HEK293 (cell line): ENCODE measurements around the gene VGLL4.

Experiments used
- CTCF ChIP-seq: fragments of 450-650 bp; formaldehyde crosslinking; IDR thresholded peaks from 2 replicates; pipeline ENCODE4 v1.5.1; 2016; ENCODE audit warnings: missing biosample characterization, missing genetic modification characterization
- MYNN ChIP-seq: fragments of 450-650 bp; formaldehyde crosslinking; IDR thresholded peaks from 2 replicates; pipeline ENCODE4 v1.5.1; 2016; ENCODE audit warnings: missing biosample characterization, missing genetic modification characterization, borderline replicate concordance
- SETDB1 ChIP-seq: IDR thresholded peaks from one replicate; pipeline ENCODE4 v1.6.1; 2017; ENCODE audit warnings: mild to moderate bottlenecking, low read length, moderate library complexity, mixed read lengths; ENCODE audit not compliant: insufficient read length
- ZBTB10 ChIP-seq: fragments of 450-650 bp; formaldehyde crosslinking; IDR thresholded peaks from 2 replicates; pipeline ENCODE4 v1.5.1; 2016; ENCODE audit warnings: missing biosample characterization, missing genetic modification characterization
- ZBTB11 ChIP-seq: fragments of 450-650 bp; formaldehyde crosslinking; conservative IDR thresholded peaks from 2 replicates; pipeline ENCODE4 v1.5.1; 2016; ENCODE audit warnings: low read depth, missing biosample characterization, missing genetic modification characterization
- ZNF239 ChIP-seq: fragments of 450-650 bp; formaldehyde crosslinking; IDR thresholded peaks from 2 replicates; pipeline ENCODE4 v1.5.1; 2016; ENCODE audit warnings: missing biosample characterization, missing genetic modification characterization
- ZNF302 ChIP-seq: fragments of 450-650 bp; formaldehyde crosslinking; IDR thresholded peaks from 2 replicates; pipeline ENCODE4 v1.5.1; 2016; ENCODE audit warnings: missing biosample characterization, missing genetic modification characterization, low read depth
- ZNF398 ChIP-seq: fragments of 450-650 bp; formaldehyde crosslinking; IDR thresholded peaks from 2 replicates; pipeline ENCODE4 v1.5.1; 2017; ENCODE audit warnings: missing biosample characterization, missing genetic modification characterization
- ZNF501 ChIP-seq: fragments of 450-650 bp; formaldehyde crosslinking; IDR thresholded peaks from 2 replicates; pipeline ENCODE4 v1.5.1; 2016; ENCODE audit warnings: missing biosample characterization, missing genetic modification characterization
- ZNF600 ChIP-seq: fragments of 450-650 bp; formaldehyde crosslinking; IDR thresholded peaks from 2 replicates; pipeline ENCODE4 v1.5.1; 2016; ENCODE audit warnings: missing biosample characterization, missing genetic modification characterization
- ZNF670 ChIP-seq: fragments of 450-650 bp; formaldehyde crosslinking; IDR thresholded peaks from 2 replicates; pipeline ENCODE4 v1.5.1; 2016; ENCODE audit warnings: missing biosample characterization, missing genetic modification characterization, low read depth
- ZNF777 ChIP-seq: fragments of 450-650 bp; formaldehyde crosslinking; IDR thresholded peaks from 2 replicates; pipeline ENCODE4 v1.5.1; 2017; ENCODE audit warnings: missing biosample characterization, missing genetic modification characterization, borderline replicate concordance

GRCh38 chr3:11558002-11558401, 85.7 kb downstream of the VGLL4 start:
- TF ChIP-seq CTCF (tag by site-specific recombination) (no peak), ZNF501 (tag by site-specific recombination) (no peak), ZNF239 (no peak), MYNN (tag by site-specific recombination) (no peak), SETDB1 (no peak), ZNF398 (tag by site-specific recombination) (no peak), ZNF670 (no peak), ZNF777 (tag by site-specific recombination) (no peak), ZNF600 (tag by site-specific recombination) (no peak), ZBTB11 (tag by site-specific recombination) (no peak), ZBTB10 (tag by site-specific recombination) (no peak), ZNF302 (tag by site-specific recombination) (no peak)
